HG02943 (cell line): ENCODE data around the gene MAPK12.

ENCODE experiments used
- ATAC-seq: cut with Tn5 transposase; IDR thresholded peaks from one replicate; pipeline ENCODE4 v1.9.1; 2021; ENCODE audit warnings: mild to moderate bottlenecking, low read depth, moderate library complexity; ENCODE audit not compliant: unreplicated experiment

Gene MAPK12

DNA sequence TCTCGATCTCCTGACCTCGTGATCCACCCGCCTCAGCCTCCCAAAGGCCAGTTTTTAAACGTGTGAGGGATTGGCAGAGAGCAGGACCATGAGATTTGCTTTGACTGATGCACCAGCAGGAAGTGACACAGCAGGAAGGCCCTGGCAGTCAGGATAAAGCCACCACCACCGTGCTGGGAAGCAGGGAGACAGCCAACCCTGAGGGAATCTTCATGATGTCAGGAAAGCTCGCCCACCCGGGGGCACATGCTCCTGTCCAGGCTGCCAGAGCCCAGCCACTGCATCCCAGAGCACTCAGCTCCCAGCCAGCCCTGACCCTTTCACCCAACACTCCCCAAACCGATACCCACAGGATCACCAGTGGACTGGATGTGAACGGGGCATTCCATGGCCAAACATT lies 22.7 kb downstream of the MAPK12 start:
- no peak for ATAC-seq

- no peak for ATAC-seq
These were observed 24.6 kb downstream of the MAPK12 start for GRCh38 chr22:50236731-50237409.

- no peak for ATAC-seq
These were observed 28.3 kb downstream of the MAPK12 start for GRCh38 chr22:50233223-50233622.

GRCh38 chr22:50232481-50233151 lies 28.9 kb downstream of the MAPK12 start:
- ATAC-seq = no peak

DNA sequence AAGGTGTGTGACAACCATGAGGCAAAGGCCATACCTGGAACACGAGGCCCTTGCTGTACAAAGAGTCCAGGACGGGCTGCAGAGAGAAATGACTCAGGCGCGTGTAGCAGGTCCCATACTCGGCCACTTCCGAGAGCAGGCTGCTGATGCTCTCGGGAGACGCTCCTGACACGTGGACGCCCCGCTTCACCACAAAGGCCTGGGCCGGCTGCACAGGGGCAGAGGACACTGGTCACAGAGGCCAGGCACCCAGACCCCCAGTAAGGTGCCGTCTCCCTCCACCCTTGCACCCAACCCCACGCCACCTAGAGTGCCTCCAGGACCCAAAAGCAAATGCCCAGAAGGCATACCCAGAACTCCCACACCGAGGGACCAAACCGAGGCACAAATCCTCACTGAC lies 32.1 kb downstream of the MAPK12 start:
- no peak for ATAC-seq

GRCh38 chr22:50228366-50228765 lies 33.1 kb downstream of the MAPK12 start:
- ATAC-seq = no peak

GRCh38 chr22:50227579-50228215 lies 33.8 kb downstream of the MAPK12 start:
- ATAC-seq = no peak

- no peak for ATAC-seq
These were observed 34.7 kb downstream of the MAPK12 start for GRCh38 chr22:50226875-50227165.

GRCh38 chr22:50226063-50226874 lies 35.2 kb downstream of the MAPK12 start:
- no peak for ATAC-seq

DNA sequence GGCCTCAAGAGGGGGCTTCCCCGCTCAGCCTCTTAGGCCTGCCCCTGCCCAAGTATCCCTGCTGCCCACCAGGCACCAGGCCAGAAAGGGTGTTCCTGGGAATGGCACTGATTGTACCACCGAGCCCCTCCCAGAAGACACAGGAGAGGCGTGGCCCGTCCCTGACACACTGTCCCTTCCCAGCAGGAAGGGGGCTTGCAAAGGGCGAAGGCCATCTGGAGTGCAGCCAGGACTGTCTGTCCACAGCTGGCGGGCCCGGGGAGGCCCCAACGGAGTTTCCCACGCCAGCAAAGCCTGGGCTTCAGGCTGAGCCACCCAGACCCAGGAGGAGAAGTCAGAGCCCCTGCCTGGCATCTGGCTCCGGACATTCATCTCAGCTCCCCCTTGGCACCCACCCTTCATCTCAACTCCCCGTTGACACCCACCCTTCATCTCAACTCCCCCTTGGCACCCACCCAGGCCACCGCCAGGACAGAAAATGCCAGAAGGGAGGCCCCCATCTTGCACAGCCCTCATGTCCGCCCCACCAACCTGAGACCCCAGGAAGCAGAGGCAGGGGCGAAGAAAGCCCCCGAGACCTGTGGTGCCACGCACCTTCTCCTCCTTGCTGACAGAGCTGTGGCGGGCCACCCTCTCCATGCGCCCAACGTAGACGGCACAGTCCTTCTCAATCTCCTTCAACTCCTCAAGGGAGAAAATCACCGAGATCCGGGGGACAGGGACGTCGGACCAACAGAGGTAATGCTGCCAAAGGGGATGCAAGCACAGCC lies 36.1 kb downstream of the MAPK12 start:
- no peak for ATAC-seq

GRCh38 chr22:50224071-50224470 lies 37.4 kb downstream of the MAPK12 start:
- no peak for ATAC-seq

GRCh38 chr22:50222508-50222907 lies 39.0 kb downstream of the MAPK12 start:
- no peak for ATAC-seq

DNA sequence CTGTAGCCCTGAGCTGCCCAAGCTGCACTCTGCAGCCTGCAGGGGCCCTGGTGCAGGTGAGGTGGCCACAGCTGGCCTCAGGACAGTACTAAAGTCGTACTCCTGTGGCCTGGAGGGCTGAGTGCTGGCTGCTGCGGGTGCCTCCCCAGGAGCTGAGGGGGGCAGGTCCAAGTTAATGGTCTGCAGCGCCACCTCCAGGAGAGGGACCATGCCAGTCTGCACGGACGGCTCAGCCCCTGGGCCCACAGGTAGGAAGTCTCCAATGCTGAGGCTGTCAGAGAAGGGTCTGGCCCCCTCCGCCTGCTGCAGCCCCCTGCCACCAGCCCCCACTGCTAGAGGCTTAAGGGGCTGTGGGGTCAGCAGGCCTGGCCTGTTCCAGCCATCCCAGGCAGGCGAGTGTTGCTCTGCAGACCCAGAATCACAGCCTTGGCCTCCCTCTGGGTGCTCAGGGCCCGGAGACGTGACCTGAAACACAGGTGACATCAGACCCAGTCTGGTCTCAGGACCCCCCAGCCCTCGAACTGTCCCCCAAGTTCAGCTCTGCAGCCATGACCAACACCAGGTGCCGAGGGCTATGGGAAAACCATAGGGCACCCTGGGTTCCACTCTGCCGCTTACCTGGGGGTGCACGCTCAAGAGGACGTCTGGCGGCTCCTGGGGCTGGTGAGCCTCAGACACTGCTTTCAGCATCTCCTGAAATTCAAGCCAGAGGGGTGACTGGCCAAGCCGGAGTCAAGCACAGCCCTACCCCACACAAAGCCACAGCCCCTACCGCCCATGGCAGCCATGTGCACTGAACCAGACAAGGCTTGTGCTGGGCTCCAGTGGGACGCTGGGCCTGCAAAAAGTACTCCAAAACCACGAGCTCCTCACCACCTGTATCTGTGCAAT lies 39.8 kb downstream of the MAPK12 start:
- no peak for ATAC-seq

GRCh38 chr22:50220603-50221409 lies 40.7 kb downstream of the MAPK12 start:
- no peak for ATAC-seq

- ATAC-seq = no peak
These were observed 41.5 kb downstream of the MAPK12 start for GRCh38 chr22:50219800-50220602.

- ATAC-seq = no peak
These were observed 42.3 kb downstream of the MAPK12 start for GRCh38 chr22:50218996-50219727.
